Measurements from ENCODE around the gene SLC35A5.

The SLC35A5 gene

GRCh38 chr3:112564940-112565305 is 3.1 kb downstream of the SLC35A5 start:
- H3K27ac ChIP-seq: no peak overlapping the region
- H3K36me3 ChIP-seq (replicated peaks): no peaks in the 10 kb centered on the region
- in situ Hi-C loops (cut with HindIII; ENCODE audit: low pct_ligation_motif_present, low sequenced_read_pairs): no loop called here

DNA sequence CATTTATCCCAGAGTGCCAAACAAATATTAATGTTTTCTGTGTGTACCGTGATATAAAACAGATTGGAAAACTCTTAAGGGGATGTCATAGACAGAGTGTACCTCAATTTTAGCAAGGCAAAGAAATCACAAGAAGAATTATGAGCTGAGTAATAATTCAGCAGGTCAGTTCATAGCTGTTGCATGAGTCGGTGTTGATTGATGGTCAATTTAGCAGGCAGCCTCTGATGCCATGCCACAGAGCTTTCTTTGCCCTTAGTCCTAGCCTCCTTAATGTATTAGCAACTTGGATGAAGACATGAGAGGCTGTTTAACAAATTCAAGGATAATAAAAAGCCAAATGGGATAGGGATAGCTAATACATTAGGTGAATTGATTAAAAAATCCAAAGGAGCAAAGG is 6.8 kb downstream of the SLC35A5 start:
- Histone ChIP-seq H3K27me3 (replicated peaks) (no peaks in the 10 kb centered on the region), H3K4me3 (ENCODE audit: low read depth, low read length) (no peak overlapping the region), H3K27ac (no peak overlapping the region), H3K36me3 (replicated peaks) (no peaks in the 10 kb centered on the region)
- in situ Hi-C loops (cut with HindIII; ENCODE audit: low pct_ligation_motif_present, low sequenced_read_pairs): no loop called here
- no peak for DNase-seq
- TF ChIP-seq, protein P1, sequence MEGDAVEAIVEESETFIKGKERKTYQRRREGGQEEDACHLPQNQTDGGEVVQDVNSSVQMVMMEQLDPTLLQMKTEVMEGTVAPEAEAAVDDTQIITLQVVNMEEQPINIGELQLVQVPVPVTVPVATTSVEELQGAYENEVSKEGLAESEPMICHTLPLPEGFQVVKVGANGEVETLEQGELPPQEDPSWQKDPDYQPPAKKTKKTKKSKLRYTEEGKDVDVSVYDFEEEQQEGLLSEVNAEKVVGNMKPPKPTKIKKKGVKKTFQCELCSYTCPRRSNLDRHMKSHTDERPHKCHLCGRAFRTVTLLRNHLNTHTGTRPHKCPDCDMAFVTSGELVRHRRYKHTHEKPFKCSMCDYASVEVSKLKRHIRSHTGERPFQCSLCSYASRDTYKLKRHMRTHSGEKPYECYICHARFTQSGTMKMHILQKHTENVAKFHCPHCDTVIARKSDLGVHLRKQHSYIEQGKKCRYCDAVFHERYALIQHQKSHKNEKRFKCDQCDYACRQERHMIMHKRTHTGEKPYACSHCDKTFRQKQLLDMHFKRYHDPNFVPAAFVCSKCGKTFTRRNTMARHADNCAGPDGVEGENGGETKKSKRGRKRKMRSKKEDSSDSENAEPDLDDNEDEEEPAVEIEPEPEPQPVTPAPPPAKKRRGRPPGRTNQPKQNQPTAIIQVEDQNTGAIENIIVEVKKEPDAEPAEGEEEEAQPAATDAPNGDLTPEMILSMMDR (IDR thresholded peaks at IDR 0.05; ENCODE audit: low read depth, low read length, missing control alignments): no peak

More at GRCh38 chr3:112564940-112565305, 3.1 kb downstream of the SLC35A5 start:
- TF ChIP-seq, protein P1 (IDR thresholded peaks at IDR 0.05; ENCODE audit: low read depth, low read length, missing control alignments): no peak
- DNase-seq: no peak
- H3K27me3 ChIP-seq (replicated peaks): no peaks in the 10 kb centered on the region
- H3K4me3 ChIP-seq (ENCODE audit: low read depth, low read length): no peak overlapping the region

DNA sequence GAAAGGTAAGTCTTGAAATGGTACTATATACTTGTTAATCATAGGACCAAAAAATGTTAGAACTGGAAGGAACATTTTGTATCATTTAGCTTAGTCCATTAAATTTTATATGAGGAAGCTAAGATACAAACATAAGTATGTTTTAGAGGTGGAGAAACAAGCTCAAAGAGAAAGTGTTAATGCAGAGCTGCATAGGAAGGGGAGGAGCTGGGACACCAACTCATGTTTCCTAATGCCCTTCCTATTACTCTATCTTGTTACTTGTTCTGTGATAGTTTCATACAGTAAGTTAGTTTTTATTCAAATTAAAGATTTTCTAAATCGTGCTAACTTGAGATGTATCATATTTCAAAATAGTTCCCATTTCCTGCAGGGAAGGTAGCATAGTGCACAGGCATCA is 7.4 kb downstream of the SLC35A5 start:
- H3K27ac ChIP-seq: no peak overlapping the region
- TF ChIP-seq, protein P1 (IDR thresholded peaks at IDR 0.05; ENCODE audit: low read depth, low read length, missing control alignments): no peak
- H3K4me3 ChIP-seq (ENCODE audit: low read depth, low read length): no peak overlapping the region

DNA sequence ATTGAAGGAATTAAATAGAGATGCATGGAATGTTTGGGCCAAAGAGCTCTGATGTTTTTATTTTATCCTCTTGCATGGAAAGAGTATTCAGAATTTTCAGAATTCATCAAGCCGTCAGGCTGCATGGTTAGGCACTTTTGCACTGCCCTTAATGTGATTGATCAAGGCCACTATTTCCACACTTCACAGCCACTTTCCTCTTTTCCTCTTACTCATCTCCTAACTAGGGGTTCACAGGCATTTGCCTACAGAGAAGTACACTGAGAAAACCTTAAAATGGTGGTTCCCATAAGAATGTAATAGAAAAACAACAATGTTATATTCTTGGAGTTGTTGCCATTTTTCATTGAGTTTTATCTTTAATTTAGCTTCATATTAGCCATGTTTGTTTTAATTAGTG is 10.9 kb downstream of the SLC35A5 start:
- DNase-seq: no peak
- no peak overlapping the region for H3K4me3 ChIP-seq (ENCODE audit: low read depth, low read length)
- in situ Hi-C loops (cut with HindIII; ENCODE audit: low pct_ligation_motif_present, low sequenced_read_pairs): no loop called here
- H3K36me3 ChIP-seq (replicated peaks): no peaks in the 10 kb centered on the region
- H3K27me3 ChIP-seq (replicated peaks): no peaks in the 10 kb centered on the region
- H3K27ac ChIP-seq: no peak overlapping the region
- TF ChIP-seq, protein P1 (IDR thresholded peaks at IDR 0.05; ENCODE audit: low read depth, low read length, missing control alignments): no peak

More for the DNA sequence above, 7.4 kb downstream of the SLC35A5 start:
- in situ Hi-C loops (cut with HindIII; ENCODE audit: low pct_ligation_motif_present, low sequenced_read_pairs): no loop called here
- H3K36me3 ChIP-seq (replicated peaks): no peaks in the 10 kb centered on the region
- no peaks in the 10 kb centered on the region for H3K27me3 ChIP-seq (replicated peaks)
- DNase-seq: no peak

- peaks cover 5% of the 10 kb centered on the region for H3K36me3 ChIP-seq (replicated peaks)
- no peak overlapping the region for H3K4me3 ChIP-seq (ENCODE audit: low read depth, low read length)
- in situ Hi-C loops (cut with HindIII; ENCODE audit: low pct_ligation_motif_present, low sequenced_read_pairs): loop anchor here (25.0 kb wide), 1 partner anchor 408 kb away; the partner anchor contains the start of genes CD200R1 and GTPBP8
- no peak for DNase-seq
- TF ChIP-seq, protein P1 (IDR thresholded peaks at IDR 0.05; ENCODE audit: low read depth, low read length, missing control alignments): no peak
- no peak overlapping the region for H3K27ac ChIP-seq
- H3K27me3 ChIP-seq (replicated peaks): no peaks in the 10 kb centered on the region
Measured at GRCh38 chr3:112579232-112579631, 17.4 kb downstream of the SLC35A5 start.

GRCh38 chr3:112579697-112580096 is 17.9 kb downstream of the SLC35A5 start:
- Histone ChIP-seq H3K36me3 (replicated peaks) (peaks cover 5% of the 10 kb centered on the region), H3K4me3 (ENCODE audit: low read depth, low read length) (no peak overlapping the region), H3K27ac (no peak overlapping the region), H3K27me3 (replicated peaks) (no peaks in the 10 kb centered on the region)
- in situ Hi-C loops (cut with HindIII; ENCODE audit: low pct_ligation_motif_present, low sequenced_read_pairs): loop anchor here (25.0 kb wide), 1 partner anchor 408 kb away; the partner anchor contains the start of genes CD200R1 and GTPBP8
- DNase-seq: no peak
- TF ChIP-seq, protein P1 (IDR thresholded peaks at IDR 0.05; ENCODE audit: low read depth, low read length, missing control alignments): no peak

Measured in brain microvascular endothelial cell (primary cell).